Skin of body (tissue), 2 donors: Measurements from ENCODE around the gene LRRC14B. TPM values are rescaled to one million over a fixed set of nuclear protein-coding genes. Genes with fewer than 3 reads are reported as not detected.
"Not testable (repeated sequence)": the region's sequence is repeated elsewhere in the genome, so short reads cannot be mapped to it uniquely, and the experiment has no call there.

Experiments
- DNase-seq: peaks from one replicate; lab custom pipeline; 2025; lab: John Stamatoyannopoulos, UW
- total RNA-seq: library from RNA; depleted of rRNA; stranded (reverse); fragments of >200 nt; gene quantifications from one replicate; pipeline ENCODE4 v1.2.3, GENCODE V29; 2014

LRRC14B gene
- total RNA-seq, 1 donor from 2014 or later: 0.79 TPM

DNA sequence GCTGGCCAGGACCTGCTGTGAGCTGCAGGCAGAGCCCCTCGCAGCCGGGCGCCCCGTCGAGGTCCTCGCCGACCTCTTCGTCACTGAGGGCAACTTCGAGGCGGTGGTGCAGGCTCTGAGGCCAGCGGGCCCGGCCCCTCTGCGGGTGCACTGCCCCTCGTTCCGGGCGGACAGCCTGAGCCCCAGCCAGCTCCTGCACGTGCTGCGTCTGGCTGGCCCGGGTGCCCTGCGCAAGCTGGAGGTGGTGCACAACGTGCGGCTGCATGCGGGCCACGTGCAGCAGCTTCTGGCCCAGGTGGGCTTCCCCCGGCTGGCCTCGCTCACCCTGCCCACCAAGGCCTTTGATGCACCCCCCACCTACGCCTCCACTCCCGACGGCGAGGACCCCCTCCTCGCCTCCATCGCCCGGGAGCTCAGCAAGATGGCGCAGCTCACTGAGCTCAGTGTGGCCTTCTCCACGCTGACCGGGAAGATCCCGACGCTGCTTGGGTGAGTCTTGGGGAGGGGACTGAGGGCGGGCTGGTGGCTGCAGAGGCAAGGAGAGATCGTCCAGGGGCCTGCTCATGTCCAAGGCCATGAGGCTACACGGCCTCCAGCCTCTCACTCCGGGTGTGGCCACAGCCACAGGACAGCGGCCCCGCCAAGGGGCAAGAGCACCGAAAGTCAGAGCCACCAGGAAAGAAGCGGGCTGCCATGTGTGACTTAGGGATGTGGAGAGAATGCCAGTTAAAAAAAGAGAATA lies 825 bp downstream of the LRRC14B start:
- no peak for DNase-seq

DNA sequence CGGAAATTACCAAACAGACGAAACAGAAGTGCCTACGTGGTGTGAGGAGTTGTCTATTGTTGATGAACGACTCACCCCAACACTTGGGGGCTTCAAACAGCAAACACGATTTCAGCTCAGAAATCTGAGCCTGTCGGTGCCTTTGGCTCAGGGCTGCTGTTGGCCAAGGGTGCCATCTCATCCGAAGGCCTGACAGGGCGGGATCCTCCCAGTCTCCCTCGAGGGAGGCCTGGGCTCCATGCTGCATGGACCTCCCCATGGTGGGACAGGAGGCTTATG lies 1.3 kb downstream of the LRRC14B start:
- no peak for DNase-seq

GRCh38 chr5:192970-193831 lies 1.9 kb downstream of the LRRC14B start:
- DNase-seq: no peak

DNA sequence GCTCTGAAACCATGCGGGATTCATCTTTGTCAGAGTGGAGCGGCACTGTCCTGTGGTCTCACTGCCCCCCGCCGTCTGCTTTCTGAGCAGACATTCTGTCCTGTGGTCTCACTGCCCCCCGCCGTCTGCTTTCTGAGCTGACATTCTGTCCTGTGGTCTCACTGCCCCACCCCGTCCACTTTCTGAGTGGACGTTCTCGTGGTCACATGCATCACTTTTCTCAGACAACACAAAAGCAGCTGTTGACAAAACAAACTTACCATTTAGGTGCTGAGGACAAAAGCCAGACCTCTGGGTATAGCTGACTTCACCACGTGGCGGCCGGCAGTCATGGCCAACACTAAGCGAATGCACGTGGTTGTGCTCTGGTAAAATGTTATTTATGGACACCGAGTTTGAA lies 2.8 kb downstream of the LRRC14B start:
- no peak for DNase-seq

DNA sequence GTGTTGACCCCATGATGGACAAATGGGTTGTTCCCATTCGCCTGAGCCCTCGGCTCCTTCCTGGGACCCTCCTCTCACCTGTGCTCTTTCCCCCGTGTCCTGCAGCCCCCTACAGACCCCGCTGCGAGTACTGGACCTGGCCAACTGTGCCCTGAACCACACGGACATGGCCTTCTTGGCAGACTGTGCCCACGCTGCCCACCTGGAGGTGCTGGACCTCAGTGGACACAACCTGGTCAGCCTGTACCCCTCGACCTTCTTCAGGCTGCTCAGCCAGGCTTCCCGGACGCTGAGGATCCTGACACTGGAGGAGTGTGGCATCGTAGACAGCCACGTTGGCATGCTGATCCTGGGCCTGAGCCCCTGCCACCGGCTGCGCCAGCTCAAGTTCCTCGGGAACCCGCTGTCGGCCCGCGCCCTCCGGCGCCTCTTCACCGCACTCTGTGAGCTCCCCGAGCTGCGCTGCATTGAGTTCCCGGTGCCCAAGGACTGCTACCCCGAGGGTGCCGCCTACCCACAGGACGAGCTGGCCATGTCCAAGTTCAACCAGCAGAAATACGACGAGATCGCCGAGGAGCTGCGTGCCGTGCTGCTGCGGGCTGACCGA lies 3.4 kb downstream of the LRRC14B start:
- DNase-seq: no peak

DNA sequence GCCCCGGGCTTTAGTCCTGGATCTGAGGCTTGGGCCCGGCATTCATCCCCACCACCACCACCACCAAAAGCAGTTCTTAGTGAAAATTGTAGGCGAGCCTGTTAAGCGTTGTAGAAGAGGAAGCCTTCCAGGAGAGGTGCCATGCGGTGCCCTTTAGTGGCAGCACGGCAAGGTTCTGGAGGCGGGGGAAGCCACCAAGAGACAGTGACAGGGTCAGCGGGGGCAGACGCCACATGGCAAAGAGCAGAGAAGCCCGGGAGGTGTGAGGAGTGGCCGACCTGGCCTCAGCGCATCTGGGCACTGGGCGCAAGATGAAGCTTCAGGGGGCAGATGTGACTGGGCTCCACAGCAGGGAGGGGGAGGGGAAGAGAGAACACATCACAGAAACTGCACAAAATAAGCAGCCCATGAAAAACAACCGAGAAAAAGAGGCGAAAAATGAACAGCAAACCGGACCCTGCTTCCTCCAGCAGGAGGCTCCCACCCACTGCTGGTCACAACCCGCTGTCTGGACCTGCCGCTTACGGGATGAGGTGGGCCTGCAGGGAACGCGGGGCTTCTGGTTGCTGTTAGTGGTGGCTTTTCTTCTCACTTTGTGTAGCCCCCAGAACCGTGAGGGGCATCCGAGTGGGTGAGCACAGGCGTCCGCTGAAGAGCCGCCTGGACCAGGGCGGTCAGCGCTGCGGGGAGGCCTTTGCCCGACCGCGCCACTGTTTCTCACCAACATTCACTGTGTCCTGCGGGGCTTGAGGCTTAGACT lies 4.3 kb downstream of the LRRC14B start:
- DNase-seq: no peak

GRCh38 chr5:196350-196749 lies 5.1 kb downstream of the LRRC14B start:
- no peak for DNase-seq

- not testable (repeated sequence) for DNase-seq
Observed at GRCh38 chr5:197031-197430, 5.7 kb downstream of the LRRC14B start.

- no peak for DNase-seq
Observed at GRCh38 chr5:197892-198489, 6.7 kb downstream of the LRRC14B start.

- DNase-seq: no peak
Observed at GRCh38 chr5:198516-199196, 7.4 kb downstream of the LRRC14B start.

DNA sequence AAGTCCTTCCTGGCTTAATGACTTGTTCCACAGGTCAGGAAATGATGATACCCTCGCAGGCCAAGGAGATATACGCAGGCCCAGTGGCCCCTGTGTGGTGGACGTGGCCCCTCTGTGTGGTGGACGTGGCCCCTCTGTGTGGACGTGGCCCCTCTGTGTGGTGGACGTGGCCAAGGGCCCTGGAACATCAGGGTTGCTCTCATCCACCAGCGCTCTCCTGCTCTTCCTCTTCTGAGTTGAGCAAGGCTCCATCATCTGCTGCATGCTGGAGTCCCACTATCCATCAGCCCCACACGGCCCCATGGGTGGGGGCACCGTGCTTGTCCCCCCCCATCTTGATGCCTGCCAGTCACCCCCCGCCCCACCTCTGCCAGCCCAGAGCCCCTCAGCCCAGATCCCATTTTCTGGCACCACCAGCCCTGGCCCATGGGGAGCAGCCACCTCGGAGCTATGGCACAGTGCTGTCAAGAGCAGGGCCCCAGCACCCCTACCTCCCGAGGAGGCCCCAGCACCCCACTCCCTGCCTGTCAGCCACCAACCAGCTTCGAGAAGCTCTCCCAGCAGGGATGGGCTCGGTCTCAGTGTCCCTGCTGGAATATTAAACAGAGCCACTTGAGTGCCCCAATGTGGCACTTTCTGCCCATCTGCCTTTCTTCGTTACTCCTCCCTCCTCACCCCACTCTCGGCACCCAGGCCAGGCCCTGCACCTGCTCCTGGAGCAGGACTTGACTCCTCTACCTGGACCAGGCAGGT lies 8.1 kb downstream of the LRRC14B start:
- no peak for DNase-seq

DNA sequence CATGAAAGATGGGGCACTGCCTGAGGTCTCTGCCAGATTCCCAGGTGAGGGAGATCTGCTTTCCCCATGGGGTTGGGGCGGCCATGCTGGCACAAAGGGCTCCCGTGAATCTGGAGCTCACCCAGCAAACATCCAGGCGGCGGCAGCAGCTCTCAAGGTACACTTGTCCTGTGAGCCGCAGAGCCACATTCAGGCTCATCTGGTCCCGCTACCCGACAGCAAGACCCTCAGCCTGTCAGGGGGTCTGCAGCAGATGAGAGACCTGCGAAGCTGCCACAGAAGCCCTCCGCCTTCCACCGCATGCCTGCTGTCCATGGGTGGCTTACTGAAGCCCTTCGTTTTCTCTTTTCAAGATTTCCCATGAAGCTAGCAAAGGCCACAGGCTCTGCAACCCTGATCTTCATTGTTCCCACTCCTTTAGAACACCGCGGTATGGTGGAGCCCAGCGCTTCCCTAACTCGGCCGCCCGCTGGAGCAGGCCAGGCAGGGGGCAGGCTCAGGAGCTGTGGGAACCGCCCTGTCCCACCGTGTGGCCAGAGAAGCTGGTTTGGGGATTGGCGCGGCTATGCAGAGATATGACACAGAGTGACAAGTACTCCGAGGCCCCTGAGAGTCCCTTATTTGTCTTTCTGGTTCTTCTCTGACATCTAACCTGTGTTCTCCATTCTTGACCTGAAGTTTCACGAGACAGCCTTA lies 8.8 kb downstream of the LRRC14B start:
- DNase-seq: no peak

DNA sequence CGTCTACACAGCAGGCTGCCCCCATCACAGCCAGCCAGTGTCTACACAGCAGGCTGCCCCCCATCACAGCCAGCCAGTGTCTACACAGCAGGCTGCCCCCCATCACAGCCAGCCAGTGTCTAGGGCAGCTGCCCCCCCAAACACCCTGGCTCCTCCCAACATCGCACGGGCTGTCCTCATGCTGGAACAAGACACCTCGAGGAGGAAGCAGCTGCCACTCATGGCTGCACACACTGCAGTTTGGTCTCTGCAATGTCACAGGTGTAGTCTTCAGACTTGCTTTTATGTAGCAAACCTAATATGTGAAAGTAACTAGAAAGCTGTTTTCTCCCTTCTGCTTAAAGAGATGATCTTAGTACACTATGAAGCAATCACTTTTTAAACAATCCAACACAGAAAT lies 9.7 kb downstream of the LRRC14B start:
- no peak for DNase-seq

GRCh38 chr5:201672-202071 lies 10.4 kb downstream of the LRRC14B start:
- no peak for DNase-seq

GRCh38 chr5:203246-203930 lies 12.1 kb downstream of the LRRC14B start:
- no peak for DNase-seq

- no peak for DNase-seq
Observed at GRCh38 chr5:204001-204400, 12.7 kb downstream of the LRRC14B start.

DNA sequence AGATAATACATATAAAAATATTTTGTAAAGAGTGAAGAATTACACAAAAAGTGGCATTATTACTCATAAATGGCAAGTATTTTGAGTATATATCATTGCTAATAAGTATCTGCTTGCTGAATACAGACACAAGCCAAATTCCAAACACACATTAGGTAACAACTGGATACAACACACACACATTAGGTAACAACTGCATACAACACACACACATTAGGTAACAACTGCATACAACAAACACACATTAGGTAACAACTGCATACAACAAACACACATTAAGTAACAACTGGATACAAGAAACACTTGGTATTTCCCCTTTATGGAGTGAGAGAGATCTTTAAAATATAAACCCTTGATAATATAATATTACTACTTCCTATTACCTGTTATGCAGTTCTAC lies 13.2 kb downstream of the LRRC14B start:
- DNase-seq: no peak

DNA sequence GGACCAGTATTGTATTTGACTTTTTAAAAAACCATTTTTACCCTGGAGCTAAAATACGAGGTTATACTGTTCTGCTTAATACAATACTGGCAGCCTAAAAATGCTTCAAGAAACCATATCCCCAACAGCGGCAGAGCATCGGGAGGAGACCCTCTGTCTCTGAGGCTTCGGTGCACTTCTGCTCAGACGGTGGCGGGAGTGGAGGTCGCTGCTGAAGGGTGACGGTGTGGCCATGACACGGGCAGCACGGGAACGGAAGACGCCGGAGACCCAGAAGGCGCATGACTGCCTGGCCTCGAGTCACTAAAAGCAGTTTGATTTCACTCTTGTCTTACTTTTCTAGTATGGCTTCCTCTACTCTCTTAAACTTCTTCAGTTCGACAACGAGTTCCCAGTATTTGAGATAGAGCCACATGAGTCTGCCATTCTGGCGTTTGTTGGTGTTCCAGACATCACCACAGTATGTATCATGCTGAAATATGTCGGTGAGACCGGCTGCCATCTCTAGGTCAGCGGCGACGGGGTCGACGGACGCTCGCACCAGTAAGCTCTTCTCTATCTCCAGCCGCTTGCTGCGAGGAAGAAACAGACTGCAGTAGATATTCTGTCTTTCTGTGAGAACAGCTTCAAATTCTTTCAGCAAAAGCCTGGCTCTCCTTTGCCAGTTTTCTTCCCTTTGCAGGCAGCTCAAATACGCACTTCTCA lies 13.8 kb downstream of the LRRC14B start:
- DNase-seq: no peak
